Sigmoid colon (tissue), 4 donors: ENCODE results near the gene P4HA1.

Experiments used
- EP300 ChIP-seq, 4 donors: sonication (generic); formaldehyde crosslinking; IDR thresholded peaks; one replicate each; pipeline ENCODE4 v1.6.1; 2017; ENCODE audit warnings: antibody characterized with exemption in 4 of 4
- POLR2A ChIP-seq, 2 donors: fragments of 450-650 bp; IDR thresholded peaks; one replicate each; pipeline ENCODE4 v1.6.1; 2016; ENCODE audit warnings: antibody characterized with exemption in 2 of 2, mild to moderate bottlenecking in 2 of 2, moderate library complexity in 2 of 2
- POLR2AphosphoS5 ChIP-seq, 4 donors: sonication (generic); formaldehyde crosslinking; IDR thresholded peaks; one replicate each; pipeline ENCODE4 v1.6.1; 2017; ENCODE audit warnings: antibody characterized with exemption in 4 of 4
- TF ChIP-seq, protein P1 (sequence below), 4 experiments: fragments of 450-650 bp in 3 of 4; fragments of 200-600 bp in 1 of 4; IDR thresholded peaks; one replicate each; pipeline ENCODE4 v1.5.1; 2016 to 2019; ENCODE audit warnings: antibody characterized with exemption in 4 of 4, mild to moderate bottlenecking in 3 of 4, moderate library complexity in 2 of 4

DNA sequence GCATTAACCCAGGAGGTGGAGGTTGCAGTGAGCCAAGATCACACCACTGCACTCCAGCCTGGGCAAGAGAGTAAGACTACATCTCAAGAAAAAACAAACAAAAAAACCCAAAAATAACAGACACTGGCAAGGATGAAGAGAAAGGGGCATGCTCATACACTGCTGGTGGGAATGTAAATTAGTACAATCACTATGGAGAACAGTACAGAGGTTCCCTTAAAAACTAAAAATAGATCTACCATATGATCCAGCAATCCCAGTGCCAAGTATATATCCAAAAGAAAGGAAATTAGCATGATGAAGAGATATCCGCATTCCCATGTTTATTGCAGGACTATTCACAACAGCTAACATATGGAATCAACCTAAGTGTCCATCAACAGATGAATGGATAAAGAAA lies 75.6 kb downstream of the P4HA1 start:
- TF ChIP-seq, protein P1, sequence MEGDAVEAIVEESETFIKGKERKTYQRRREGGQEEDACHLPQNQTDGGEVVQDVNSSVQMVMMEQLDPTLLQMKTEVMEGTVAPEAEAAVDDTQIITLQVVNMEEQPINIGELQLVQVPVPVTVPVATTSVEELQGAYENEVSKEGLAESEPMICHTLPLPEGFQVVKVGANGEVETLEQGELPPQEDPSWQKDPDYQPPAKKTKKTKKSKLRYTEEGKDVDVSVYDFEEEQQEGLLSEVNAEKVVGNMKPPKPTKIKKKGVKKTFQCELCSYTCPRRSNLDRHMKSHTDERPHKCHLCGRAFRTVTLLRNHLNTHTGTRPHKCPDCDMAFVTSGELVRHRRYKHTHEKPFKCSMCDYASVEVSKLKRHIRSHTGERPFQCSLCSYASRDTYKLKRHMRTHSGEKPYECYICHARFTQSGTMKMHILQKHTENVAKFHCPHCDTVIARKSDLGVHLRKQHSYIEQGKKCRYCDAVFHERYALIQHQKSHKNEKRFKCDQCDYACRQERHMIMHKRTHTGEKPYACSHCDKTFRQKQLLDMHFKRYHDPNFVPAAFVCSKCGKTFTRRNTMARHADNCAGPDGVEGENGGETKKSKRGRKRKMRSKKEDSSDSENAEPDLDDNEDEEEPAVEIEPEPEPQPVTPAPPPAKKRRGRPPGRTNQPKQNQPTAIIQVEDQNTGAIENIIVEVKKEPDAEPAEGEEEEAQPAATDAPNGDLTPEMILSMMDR (IDR thresholded peaks at IDR 0.05): no peak
- TF ChIP-seq POLR2A (IDR thresholded peaks at IDR 0.05) (no peak), POLR2AphosphoS5 (IDR thresholded peaks at IDR 0.05) (no peak), EP300 (IDR thresholded peaks at IDR 0.05) (no peak)
